ENCODE data around the gene ONECUT3. TPM values are rescaled to one million over a fixed set of nuclear protein-coding genes. Genes with fewer than 3 reads are reported as not detected.

ONECUT3 gene
- total RNA-seq, 2 experiments from 2014 or later = not detected

- H2AFZ ChIP-seq (ENCODE audit: low read length) = peak overlapping the region; percentile 80
- peak overlapping the region; percentile 22 for H3K4me3 ChIP-seq (ENCODE audit: low read depth, low read length, poor library complexity, severe bottlenecking)
- peak overlapping the region; percentile 59 for H3K4me2 ChIP-seq (ENCODE audit: low read length)
- DNase-seq (ENCODE audit: low spot score) = peak; percentile 60
- no peak overlapping the region for H3K27ac ChIP-seq (ENCODE audit: low read depth, low read length, poor library complexity, severe bottlenecking)
- ChIA-PET CTCF (ENCODE audit: unreplicated experiment) (no interaction called here), POLR2A (no interaction called here)
- intact Hi-C loops (cut with micrococcal nuclease; ENCODE audit: unreplicated experiment) = no loop called here
- no peaks in the 10 kb centered on the region for H4K20me1 ChIP-seq (ENCODE audit: insufficient read depth, low read length)
- no peaks in the 10 kb centered on the region for H3K9me2 ChIP-seq (ENCODE audit: insufficient read depth, low read length)
- BruUV-seq (replicated peaks) = no TSS peak
- H3K9me3 ChIP-seq (ENCODE audit: low read length) = no peaks in the 10 kb centered on the region
- no peaks in the 10 kb centered on the region for H3K36me3 ChIP-seq (ENCODE audit: insufficient read depth, low read length)
- H3K4me1 ChIP-seq (ENCODE audit: insufficient read depth, low read length, poor library complexity, severe bottlenecking) = peaks cover 32% of the 10 kb centered on the region
- TF ChIP-seq CTCF (conservative IDR thresholded peaks at IDR 0.05; ENCODE audit: low read length) (no peak), EZH2phosphoT487 (IDR thresholded peaks at IDR 0.05; ENCODE audit: borderline replicate concordance, low read depth, low read length) (no peak)
- no peaks in the 10 kb centered on the region for H3K79me2 ChIP-seq (ENCODE audit: insufficient read depth, low read depth, low read length)
These were observed 5.0 kb upstream of the ONECUT3 start for GRCh38 chr19:1748115-1748872.

GRCh38 chr19:1748873-1749341 lies 4.4 kb upstream of the ONECUT3 start:
- BruUV-seq (replicated peaks) = no TSS peak
- TF ChIP-seq CTCF (conservative IDR thresholded peaks at IDR 0.05; ENCODE audit: low read length) (no peak), EZH2phosphoT487 (IDR thresholded peaks at IDR 0.05; ENCODE audit: borderline replicate concordance, low read depth, low read length) (no peak)
- Histone ChIP-seq H3K27ac (ENCODE audit: low read depth, low read length, poor library complexity, severe bottlenecking) (no peak overlapping the region), H3K36me3 (ENCODE audit: insufficient read depth, low read length) (no peaks in the 10 kb centered on the region), H4K20me1 (ENCODE audit: insufficient read depth, low read length) (no peaks in the 10 kb centered on the region), H3K4me1 (ENCODE audit: insufficient read depth, low read length, poor library complexity, severe bottlenecking) (peaks cover 32% of the 10 kb centered on the region), H3K4me3 (ENCODE audit: low read depth, low read length, poor library complexity, severe bottlenecking) (no peak overlapping the region), H3K79me2 (ENCODE audit: insufficient read depth, low read depth, low read length) (no peaks in the 10 kb centered on the region), H2AFZ (ENCODE audit: low read length) (no peak overlapping the region), H3K4me2 (ENCODE audit: low read length) (no peak overlapping the region), H3K9me3 (ENCODE audit: low read length) (no peaks in the 10 kb centered on the region), H3K9me2 (ENCODE audit: insufficient read depth, low read length) (no peaks in the 10 kb centered on the region)
- ChIA-PET POLR2A (no interaction called here), CTCF (ENCODE audit: unreplicated experiment) (no interaction called here)
- intact Hi-C loops (cut with micrococcal nuclease; ENCODE audit: unreplicated experiment) = no loop called here
- no peak for DNase-seq (ENCODE audit: low spot score)

Measured in OCI-LY7 (cell line).